ENCODE results near the gene NUP188. TPM values are rescaled to one million over a fixed set of nuclear protein-coding genes. Genes with fewer than 3 reads are reported as not detected.

Gene NUP188
- polyA plus RNA-seq, 1 donor (not counting 4 experiments of a cell fraction or from before 2014, with no cell fraction given) = 31.1 TPM

GRCh38 chr9:128919402-128920089, 28.0 kb upstream of the NUP188 start:
- Histone ChIP-seq H3K9me3 (ENCODE audit: control insufficient read depth, low read depth, low read length) (no peaks in the 10 kb centered on the region), H3K9me1 (ENCODE audit: control insufficient read depth, extremely low read depth, insufficient read depth, low read length) (no peaks in the 10 kb centered on the region), H2AFZ (ENCODE audit: control insufficient read depth, low read length) (no peak overlapping the region), H4K20me1 (ENCODE audit: control insufficient read depth, extremely low read depth, insufficient read depth, low read length) (no peaks in the 10 kb centered on the region), H3K27ac (ENCODE audit: control insufficient read depth, insufficient read depth, low read length) (no peak overlapping the region), H3K36me3 (ENCODE audit: control insufficient read depth in 2 of 2, extremely low read depth in 1 of 2, insufficient read depth in 2 of 2, low read length in 2 of 2) (peaks cover 20 to 40% of the 10 kb centered on the region in 2 experiments), H3K79me2 (ENCODE audit: control insufficient read depth, insufficient read depth, low read length) (peaks cover 14% of the 10 kb centered on the region), H3K9ac (ENCODE audit: control insufficient read depth, extremely low read depth, insufficient read depth, low read length) (peak overlapping the region; percentile 9), H3K4me3 (ENCODE audit: control insufficient read depth in 2 of 3, extremely low read depth in 1 of 3, insufficient read depth in 2 of 3, low read depth in 1 of 3, low read length in 3 of 3) (no peak overlapping the region), H3K27me3 (ENCODE audit: control insufficient read depth, extremely low read depth, insufficient read depth, low read length) (no peaks in the 10 kb centered on the region), H3K4me1 (ENCODE audit: control insufficient read depth, extremely low read depth, insufficient read depth, low read length) (peaks cover 54% of the 10 kb centered on the region), H3K4me2 (ENCODE audit: control insufficient read depth, extremely low read depth, insufficient read depth, low read depth, low read length) (peak overlapping the region; percentile 10)
- dilution Hi-C loops (cut with MboI; ENCODE audit: extremely low pct_ligation_motif_present, low sequenced_read_pairs) = no loop called here
- FAIRE-seq (no peak), DNase-seq (ENCODE audit: low read depth, low spot score) (no peak)
- no peak for TF ChIP-seq CTCF (optimal IDR thresholded peaks at IDR 0.05 in 1 of 3, IDR thresholded peaks at IDR 0.05 in 1 of 3, conservative IDR thresholded peaks at IDR 0.05 in 1 of 3; ENCODE audit: extremely low read depth in 1 of 3, insufficient read depth in 2 of 3, low read length in 3 of 3)
- TF ChIP-seq EZH2 (IDR thresholded peaks at IDR 0.05; ENCODE audit: low read length) = no peak

- Histone ChIP-seq H3K9ac (ENCODE audit: control insufficient read depth, extremely low read depth, insufficient read depth, low read length) (peak within 1 kb of the TSS; percentile 51), H4K20me1 (ENCODE audit: control insufficient read depth, extremely low read depth, insufficient read depth, low read length) (no peaks in the 10 kb centered on the region), H3K27ac (ENCODE audit: control insufficient read depth, insufficient read depth, low read length) (peak within 1 kb of the TSS; percentile 43), H3K4me3 (ENCODE audit: control insufficient read depth in 2 of 3, extremely low read depth in 1 of 3, insufficient read depth in 2 of 3, low read depth in 1 of 3, low read length in 3 of 3) (no peak within 1 kb of the TSS), H2AFZ (ENCODE audit: control insufficient read depth, low read length) (no peak within 1 kb of the TSS), H3K9me3 (ENCODE audit: control insufficient read depth, low read depth, low read length) (no peaks in the 10 kb centered on the region), H3K4me2 (ENCODE audit: control insufficient read depth, extremely low read depth, insufficient read depth, low read depth, low read length) (peak within 1 kb of the TSS; percentile 62), H3K36me3 (ENCODE audit: control insufficient read depth in 2 of 2, extremely low read depth in 1 of 2, insufficient read depth in 2 of 2, low read length in 2 of 2) (peaks cover 18 to 32% of the 10 kb centered on the region in 2 experiments), H3K9me1 (ENCODE audit: control insufficient read depth, extremely low read depth, insufficient read depth, low read length) (no peaks in the 10 kb centered on the region), H3K4me1 (ENCODE audit: control insufficient read depth, extremely low read depth, insufficient read depth, low read length) (peaks cover 49% of the 10 kb centered on the region), H3K79me2 (ENCODE audit: control insufficient read depth, insufficient read depth, low read length) (peaks cover 7% of the 10 kb centered on the region), H3K27me3 (ENCODE audit: control insufficient read depth, extremely low read depth, insufficient read depth, low read length) (no peaks in the 10 kb centered on the region)
- FAIRE-seq (peak; percentile 60), DNase-seq (ENCODE audit: low read depth, low spot score) (no peak)
- dilution Hi-C loops (cut with MboI; ENCODE audit: extremely low pct_ligation_motif_present, low sequenced_read_pairs) = no loop called here
- no peak for TF ChIP-seq EZH2 (IDR thresholded peaks at IDR 0.05; ENCODE audit: low read length)
- TF ChIP-seq CTCF (optimal IDR thresholded peaks at IDR 0.05 in 1 of 3, IDR thresholded peaks at IDR 0.05 in 1 of 3, conservative IDR thresholded peaks at IDR 0.05 in 1 of 3; ENCODE audit: extremely low read depth in 1 of 3, insufficient read depth in 2 of 3, low read length in 3 of 3) = no peak
Measured at GRCh38 chr9:128920381-128921058, 27.0 kb upstream of the NUP188 start, which contains the start of gene PHYHD1. Gene PHYHD1 (plus strand): TSS chr9:128920982. CDS start chr9:128922324, 1,342 bp downstream.
